Measurements from ENCODE around the gene FFAR4. TPM values are rescaled to one million over a fixed set of nuclear protein-coding genes. Genes with fewer than 3 reads are reported as not detected.

Gene FFAR4
- total and polyA plus RNA-seq, 2 of the 4 experiments (the other 2 are of a cell fraction): not detected

DNA sequence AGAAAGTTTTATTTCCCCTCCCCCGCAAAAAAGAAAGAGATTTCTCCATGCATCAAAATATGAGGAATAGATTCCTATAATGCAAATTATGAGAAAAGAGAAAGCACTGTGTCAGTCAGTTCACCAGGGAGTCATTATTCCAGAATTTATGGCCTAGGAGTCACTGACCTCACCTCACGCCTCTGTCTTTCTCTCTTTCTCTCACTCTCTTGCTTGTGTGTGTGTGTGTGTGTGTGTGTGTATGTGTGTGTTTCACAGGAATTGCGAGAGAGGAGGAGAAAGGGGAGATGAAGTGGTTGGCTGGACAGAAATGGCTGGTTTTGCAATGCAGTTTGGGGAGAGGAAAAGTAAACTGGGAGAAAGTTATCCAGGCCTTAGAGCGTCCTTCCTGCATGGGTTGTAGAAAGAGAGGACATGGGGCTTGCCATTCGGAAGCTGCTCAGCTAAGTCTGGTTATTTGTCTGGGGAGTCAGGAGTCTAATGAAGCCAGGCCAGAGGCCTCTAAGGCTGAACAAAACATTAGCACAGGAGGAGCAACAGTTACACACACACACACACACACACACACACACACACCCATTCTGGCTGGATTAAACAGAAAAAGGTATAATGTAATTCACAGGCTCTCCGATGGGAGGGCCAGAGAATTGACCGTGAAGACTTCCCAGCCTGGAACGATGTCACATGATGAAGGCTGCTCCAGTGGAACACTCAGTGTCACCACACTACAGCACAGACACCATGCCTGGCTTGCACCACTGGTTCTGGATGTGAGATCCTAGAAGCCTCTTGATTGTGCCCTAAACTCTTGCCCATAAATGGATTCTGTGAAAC lies 12.8 kb upstream of the FFAR4 start:
- no peak overlapping the region for H3K23ac ChIP-seq (ENCODE audit: low read depth, low read length)
- H2AK9ac ChIP-seq (replicated peaks; ENCODE audit: low read depth, low read length, poor library complexity): no peak overlapping the region
- no peak overlapping the region for H3K56ac ChIP-seq (ENCODE audit: extremely low read depth, insufficient read depth, low read length)
- H2AK5ac ChIP-seq (ENCODE audit: low read depth, low read length): no peak overlapping the region
- H2BK5ac ChIP-seq (ENCODE audit: low read depth, low read length, poor library complexity, severe bottlenecking): no peak overlapping the region
- no peaks in the 10 kb centered on the region for H3K36me3 ChIP-seq (ENCODE audit: control insufficient read depth, insufficient read depth, low read length)
- H3K27ac ChIP-seq (ENCODE audit: insufficient read depth, low read length): no peak overlapping the region
- no peaks in the 10 kb centered on the region for H3K4me1 ChIP-seq (ENCODE audit: control insufficient read depth, insufficient read depth, low read length)
- no peaks in the 10 kb centered on the region for H3K79me1 ChIP-seq (ENCODE audit: low read depth in 1 of 2, low read length in 2 of 2)
- intact Hi-C loops (cut with micrococcal nuclease) (loop anchor here (1.0 kb wide), 1 partner anchor 263 kb away; no protein-coding TSS in a partner anchor), in situ Hi-C loops (cut with MboI; ENCODE audit: low sequenced_read_pairs) (loop anchor here (10.0 kb wide), 1 partner anchor 121 kb away; no protein-coding TSS in a partner anchor), dilution Hi-C loops (cut with HindIII; ENCODE audit: low sequenced_read_pairs, unreplicated experiment) (no loop called here)
- no peak overlapping the region for H3K18ac ChIP-seq (ENCODE audit: low read depth, low read length)
- H4K5ac ChIP-seq (ENCODE audit: low read depth, low read length): no peak overlapping the region
- no peak overlapping the region for H3K4ac ChIP-seq (ENCODE audit: low read depth, low read length)
- no peak overlapping the region for H4K91ac ChIP-seq (ENCODE audit: insufficient read depth, low read depth, low read length)
- no TSS peak for BruUV-seq (replicated peaks)
- TF ChIP-seq BHLHE40 (IDR thresholded peaks at IDR 0.05; ENCODE audit: low read depth, low read length) (no peak), RAD21 (IDR thresholded peaks at IDR 0.05; ENCODE audit: low read length) (no peak), POLR2A (IDR thresholded peaks at IDR 0.05; ENCODE audit: low read depth, low read length) (no peak), CHD1 (IDR thresholded peaks at IDR 0.05; ENCODE audit: low read depth, low read length) (no peak), MAFK (IDR thresholded peaks at IDR 0.05; ENCODE audit: low read depth, low read length) (no peak), SMC3 (IDR thresholded peaks at IDR 0.05; ENCODE audit: low read depth, low read length) (no peak), RFX5 (IDR thresholded peaks at IDR 0.05; ENCODE audit: low read depth, low read length) (no peak)
- TF ChIP-seq, protein P1, sequence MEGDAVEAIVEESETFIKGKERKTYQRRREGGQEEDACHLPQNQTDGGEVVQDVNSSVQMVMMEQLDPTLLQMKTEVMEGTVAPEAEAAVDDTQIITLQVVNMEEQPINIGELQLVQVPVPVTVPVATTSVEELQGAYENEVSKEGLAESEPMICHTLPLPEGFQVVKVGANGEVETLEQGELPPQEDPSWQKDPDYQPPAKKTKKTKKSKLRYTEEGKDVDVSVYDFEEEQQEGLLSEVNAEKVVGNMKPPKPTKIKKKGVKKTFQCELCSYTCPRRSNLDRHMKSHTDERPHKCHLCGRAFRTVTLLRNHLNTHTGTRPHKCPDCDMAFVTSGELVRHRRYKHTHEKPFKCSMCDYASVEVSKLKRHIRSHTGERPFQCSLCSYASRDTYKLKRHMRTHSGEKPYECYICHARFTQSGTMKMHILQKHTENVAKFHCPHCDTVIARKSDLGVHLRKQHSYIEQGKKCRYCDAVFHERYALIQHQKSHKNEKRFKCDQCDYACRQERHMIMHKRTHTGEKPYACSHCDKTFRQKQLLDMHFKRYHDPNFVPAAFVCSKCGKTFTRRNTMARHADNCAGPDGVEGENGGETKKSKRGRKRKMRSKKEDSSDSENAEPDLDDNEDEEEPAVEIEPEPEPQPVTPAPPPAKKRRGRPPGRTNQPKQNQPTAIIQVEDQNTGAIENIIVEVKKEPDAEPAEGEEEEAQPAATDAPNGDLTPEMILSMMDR (conservative IDR thresholded peaks at IDR 0.05; ENCODE audit: low read depth, low read length): no peak
- TF ChIP-seq, protein P2, sequence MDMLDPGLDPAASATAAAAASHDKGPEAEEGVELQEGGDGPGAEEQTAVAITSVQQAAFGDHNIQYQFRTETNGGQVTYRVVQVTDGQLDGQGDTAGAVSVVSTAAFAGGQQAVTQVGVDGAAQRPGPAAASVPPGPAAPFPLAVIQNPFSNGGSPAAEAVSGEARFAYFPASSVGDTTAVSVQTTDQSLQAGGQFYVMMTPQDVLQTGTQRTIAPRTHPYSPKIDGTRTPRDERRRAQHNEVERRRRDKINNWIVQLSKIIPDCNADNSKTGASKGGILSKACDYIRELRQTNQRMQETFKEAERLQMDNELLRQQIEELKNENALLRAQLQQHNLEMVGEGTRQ (IDR thresholded peaks at IDR 0.05; ENCODE audit: low read depth, low read length): no peak
- no peaks in the 10 kb centered on the region for H4K20me1 ChIP-seq (ENCODE audit: insufficient read depth, low read length)
- no peak overlapping the region; the same call in 2 of the 3 replicates for H2BK15ac ChIP-seq (ENCODE audit: low read depth, low read length)
- H2BK120ac ChIP-seq (ENCODE audit: low read depth, low read length): no peak overlapping the region
- no peak overlapping the region for H2BK20ac ChIP-seq (ENCODE audit: low read depth, low read length)
- H2AFZ ChIP-seq (replicated peaks; ENCODE audit: low read length, poor library complexity): no peak overlapping the region
- ATAC-seq (ENCODE audit: low read depth): no peak
- 83% methylated on average over 4 of the region's 8 CpGs; no CpG with 5 or more reads in 1 of the 2 experiments for WGBS, 2 experiments (ENCODE audit: extremely low coverage in 2 of 2, insufficient read length in 1 of 2)
- no peak overlapping the region for H3K9ac ChIP-seq (ENCODE audit: low read depth, low read length)
- ChIA-PET CTCF (interaction anchor here (0.6 kb wide), 1 partner anchor 1675 kb away, joined by 3 read pairs; no protein-coding TSS in a partner anchor), POLR2A (ENCODE audit: unreplicated experiment) (no interaction called here)
- no peak overlapping the region for H3K4me3 ChIP-seq (ENCODE audit: insufficient read depth, low read depth, low read length)
- no peak overlapping the region; the same call in 1 of the 2 replicates for H3K14ac ChIP-seq (replicated peaks; ENCODE audit: low read depth, low read length)
- H3K9me3 ChIP-seq (ENCODE audit: control insufficient read depth, insufficient read depth, low read length): no peaks in the 10 kb centered on the region
- no peak for DNase-seq
- H3K4me2 ChIP-seq (ENCODE audit: low read depth, low read length): no peak overlapping the region
- peaks cover 4% of the 10 kb centered on the region for H3K27me3 ChIP-seq (ENCODE audit: control insufficient read depth, insufficient read depth, low read length)
- no peaks in the 10 kb centered on the region for H3K9me1 ChIP-seq (ENCODE audit: insufficient read depth, low read length)
- H4K8ac ChIP-seq (ENCODE audit: low read depth in 2 of 2, low read length in 2 of 2): no peak overlapping the region
